OCI-LY7 (cell line): Measurements from ENCODE around the gene ADAR.

Source experiments
- EZH2phosphoT487 ChIP-seq: fragments of 200-600 bp; sonication (generic); IDR thresholded peaks from 2 replicates; pipeline ENCODE4 v1.6.1; 2018; ENCODE audit warnings: low read depth, borderline replicate concordance, mild to moderate bottlenecking, mixed run types, antibody characterized with exemption, low read length, moderate library complexity, mixed read lengths
- TF ChIP-seq, protein P1 (sequence below): fragments of 200-600 bp; sonication (generic); conservative IDR thresholded peaks from 2 replicates; pipeline ENCODE4 v1.5.1; 2014; ENCODE audit warnings: mild to moderate bottlenecking, antibody characterized with exemption, low read length, moderate library complexity, mixed read lengths

DNA sequence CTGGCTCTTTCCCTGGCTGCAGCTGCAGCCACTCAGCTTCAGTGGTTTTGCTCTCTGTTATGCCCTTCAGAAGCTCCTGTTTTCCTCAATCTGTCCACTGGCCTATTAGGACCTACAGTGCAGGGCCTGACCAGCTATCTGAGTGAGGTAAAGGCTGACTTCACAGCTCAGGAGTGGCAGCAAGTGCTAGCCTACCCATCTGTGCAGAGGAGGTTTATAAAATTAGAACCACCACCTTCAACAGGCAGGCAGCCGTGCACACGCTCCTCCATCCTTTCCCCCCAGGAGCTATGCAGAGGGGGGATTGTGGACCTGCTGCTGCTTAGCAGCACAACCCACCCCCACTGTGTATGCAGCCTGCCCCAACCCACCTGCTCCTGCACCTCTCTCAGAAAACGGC, 8.3 kb downstream of the ADAR start:
- TF ChIP-seq, protein P1, sequence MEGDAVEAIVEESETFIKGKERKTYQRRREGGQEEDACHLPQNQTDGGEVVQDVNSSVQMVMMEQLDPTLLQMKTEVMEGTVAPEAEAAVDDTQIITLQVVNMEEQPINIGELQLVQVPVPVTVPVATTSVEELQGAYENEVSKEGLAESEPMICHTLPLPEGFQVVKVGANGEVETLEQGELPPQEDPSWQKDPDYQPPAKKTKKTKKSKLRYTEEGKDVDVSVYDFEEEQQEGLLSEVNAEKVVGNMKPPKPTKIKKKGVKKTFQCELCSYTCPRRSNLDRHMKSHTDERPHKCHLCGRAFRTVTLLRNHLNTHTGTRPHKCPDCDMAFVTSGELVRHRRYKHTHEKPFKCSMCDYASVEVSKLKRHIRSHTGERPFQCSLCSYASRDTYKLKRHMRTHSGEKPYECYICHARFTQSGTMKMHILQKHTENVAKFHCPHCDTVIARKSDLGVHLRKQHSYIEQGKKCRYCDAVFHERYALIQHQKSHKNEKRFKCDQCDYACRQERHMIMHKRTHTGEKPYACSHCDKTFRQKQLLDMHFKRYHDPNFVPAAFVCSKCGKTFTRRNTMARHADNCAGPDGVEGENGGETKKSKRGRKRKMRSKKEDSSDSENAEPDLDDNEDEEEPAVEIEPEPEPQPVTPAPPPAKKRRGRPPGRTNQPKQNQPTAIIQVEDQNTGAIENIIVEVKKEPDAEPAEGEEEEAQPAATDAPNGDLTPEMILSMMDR = no peak
- TF ChIP-seq EZH2phosphoT487 = no peak
